K562 (cell line): ENCODE measurements around the gene SF3B4.
A peak's percentile ranks its signal among the peaks of the same experiment; 100 is the strongest.

Experiments
- BCLAF1 ChIP-seq, 2 experiments: fragments of 450-650 bp in 1 of 2; IDR thresholded peaks; 2 replicates each; pipeline ENCODE4 v1.6.1; 2011 to 2017; ENCODE audit warnings: low read depth in 2 of 2, antibody characterized with exemption in 1 of 2, borderline replicate concordance in 1 of 2, low read length in 1 of 2, mild to moderate bottlenecking in 1 of 2, mixed read lengths in 1 of 2; ENCODE audit not compliant: control insufficient read depth in 1 of 2
- FOXP4 ChIP-seq: sonication (generic); formaldehyde crosslinking; IDR thresholded peaks from 2 replicates; pipeline ENCODE4 v1.8.0; 2022; ENCODE audit warnings: mild to moderate bottlenecking, missing genetic modification reagents, borderline replicate concordance
- MAFG ChIP-seq: fragments of 450-650 bp; conservative IDR thresholded peaks from 2 replicates; pipeline ENCODE4 v1.6.1; 2016; ENCODE audit warnings: missing genetic modification characterization, missing compliant biosample characterization
- SMARCC2 ChIP-seq: fragments of 450-650 bp; IDR thresholded peaks from 2 replicates; pipeline ENCODE4 v1.6.1; 2017; ENCODE audit warnings: antibody characterized with exemption, moderate library complexity, mild to moderate bottlenecking, low read depth
- TOE1 ChIP-seq, 2 experiments: fragments of 450-650 bp in 1 of 2; sonication (generic) in 1 of 2; formaldehyde crosslinking in 1 of 2; IDR thresholded peaks; 2 replicates each; pipeline versions ENCODE4 v1.7.1 to v1.8.0; 2016 to 2022; ENCODE audit warnings: borderline replicate concordance in 2 of 2, mild to moderate bottlenecking in 2 of 2, antibody characterized with exemption in 1 of 2, inconsistent platforms in 1 of 2, low read depth in 1 of 2, missing genetic modification reagents in 1 of 2, moderate library complexity in 1 of 2
- ZBTB12 ChIP-seq: fragments of 250-450 bp; sonication (Bioruptor Pico); IDR thresholded peaks from 2 replicates; pipeline ENCODE4 v1.4.0; 2020

GRCh38 chr1:149927563-149928400 lies at the start of gene SF3B4:
- 0 out of 2 replicates have a peak, but pooled peaks have one; percentile 57 for TF ChIP-seq FOXP4 (CRISPR knock-in tag)
- TF ChIP-seq MAFG (tag): no peak
- TF ChIP-seq TOE1 (IDR thresholded peaks at IDR 0.05; ENCODE audit: borderline replicate concordance): no peak
- no peak for TF ChIP-seq TOE1 (CRISPR knock-in tag; IDR thresholded peaks at IDR 0.05; ENCODE audit: borderline replicate concordance, low read depth)
- TF ChIP-seq SMARCC2: no peak
- no peak for TF ChIP-seq BCLAF1 (IDR thresholded peaks at IDR 0.05; ENCODE audit: borderline replicate concordance in 1 of 2, control insufficient read depth in 1 of 2, low read depth in 2 of 2, low read length in 1 of 2)
- peak; percentile 70; the same call in 1 of the 2 replicates for TF ChIP-seq ZBTB12 (CRISPR knock-in tag)
